ENCODE measurements around the gene SIPA1L3.

Gene SIPA1L3

DNA sequence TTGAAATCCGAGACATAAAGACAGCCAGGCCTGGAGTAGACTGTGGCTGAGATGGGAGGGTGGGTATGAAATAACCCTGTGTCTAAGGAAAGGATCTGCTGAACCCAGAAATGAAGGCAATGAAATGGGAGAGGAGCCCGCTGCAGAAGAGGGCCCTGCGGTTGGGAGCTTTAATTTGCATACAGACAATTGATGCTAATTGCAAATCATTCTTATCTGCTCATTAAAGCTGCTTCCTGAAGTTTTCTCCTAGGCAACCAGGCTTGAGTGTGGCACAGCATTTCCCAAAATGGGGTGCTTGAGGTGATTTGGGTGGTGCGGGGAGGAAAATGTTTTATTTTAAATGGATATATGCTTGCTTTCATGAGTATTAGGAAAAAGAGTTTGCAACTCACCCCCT, 261.6 kb downstream of the SIPA1L3 start:
- TF ChIP-seq TCF12 (IDR thresholded peaks at IDR 0.05; ENCODE audit: low read depth): no peak
- TF ChIP-seq TAF1 (IDR thresholded peaks at IDR 0.05; ENCODE audit: low read depth): no peak
- TF ChIP-seq, protein P1, sequence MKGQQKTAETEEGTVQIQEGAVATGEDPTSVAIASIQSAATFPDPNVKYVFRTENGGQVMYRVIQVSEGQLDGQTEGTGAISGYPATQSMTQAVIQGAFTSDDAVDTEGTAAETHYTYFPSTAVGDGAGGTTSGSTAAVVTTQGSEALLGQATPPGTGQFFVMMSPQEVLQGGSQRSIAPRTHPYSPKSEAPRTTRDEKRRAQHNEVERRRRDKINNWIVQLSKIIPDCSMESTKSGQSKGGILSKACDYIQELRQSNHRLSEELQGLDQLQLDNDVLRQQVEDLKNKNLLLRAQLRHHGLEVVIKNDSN (IDR thresholded peaks at IDR 0.05): no peak
- no peak for TF ChIP-seq NFIC (IDR thresholded peaks at IDR 0.05)
- TF ChIP-seq TEAD4 (IDR thresholded peaks at IDR 0.05): no peak
- no peak for TF ChIP-seq CEBPB (IDR thresholded peaks at IDR 0.05)
- TF ChIP-seq, protein P2, sequence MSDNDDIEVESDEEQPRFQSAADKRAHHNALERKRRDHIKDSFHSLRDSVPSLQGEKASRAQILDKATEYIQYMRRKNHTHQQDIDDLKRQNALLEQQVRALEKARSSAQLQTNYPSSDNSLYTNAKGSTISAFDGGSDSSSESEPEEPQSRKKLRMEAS (IDR thresholded peaks at IDR 0.05): no peak
- no peak for TF ChIP-seq EP300 (IDR thresholded peaks at IDR 0.05; ENCODE audit: borderline replicate concordance)
- no peak for TF ChIP-seq ZBTB7A (IDR thresholded peaks at IDR 0.05; ENCODE audit: low read depth)
- no peak for TF ChIP-seq RAD21 (IDR thresholded peaks at IDR 0.05; ENCODE audit: low read depth)
- TF ChIP-seq CREB1 (IDR thresholded peaks at IDR 0.05; ENCODE audit: low read depth): no peak
- TF ChIP-seq FOXM1 (IDR thresholded peaks at IDR 0.05; ENCODE audit: borderline replicate concordance, low read depth): no peak
- TF ChIP-seq, protein P3, sequence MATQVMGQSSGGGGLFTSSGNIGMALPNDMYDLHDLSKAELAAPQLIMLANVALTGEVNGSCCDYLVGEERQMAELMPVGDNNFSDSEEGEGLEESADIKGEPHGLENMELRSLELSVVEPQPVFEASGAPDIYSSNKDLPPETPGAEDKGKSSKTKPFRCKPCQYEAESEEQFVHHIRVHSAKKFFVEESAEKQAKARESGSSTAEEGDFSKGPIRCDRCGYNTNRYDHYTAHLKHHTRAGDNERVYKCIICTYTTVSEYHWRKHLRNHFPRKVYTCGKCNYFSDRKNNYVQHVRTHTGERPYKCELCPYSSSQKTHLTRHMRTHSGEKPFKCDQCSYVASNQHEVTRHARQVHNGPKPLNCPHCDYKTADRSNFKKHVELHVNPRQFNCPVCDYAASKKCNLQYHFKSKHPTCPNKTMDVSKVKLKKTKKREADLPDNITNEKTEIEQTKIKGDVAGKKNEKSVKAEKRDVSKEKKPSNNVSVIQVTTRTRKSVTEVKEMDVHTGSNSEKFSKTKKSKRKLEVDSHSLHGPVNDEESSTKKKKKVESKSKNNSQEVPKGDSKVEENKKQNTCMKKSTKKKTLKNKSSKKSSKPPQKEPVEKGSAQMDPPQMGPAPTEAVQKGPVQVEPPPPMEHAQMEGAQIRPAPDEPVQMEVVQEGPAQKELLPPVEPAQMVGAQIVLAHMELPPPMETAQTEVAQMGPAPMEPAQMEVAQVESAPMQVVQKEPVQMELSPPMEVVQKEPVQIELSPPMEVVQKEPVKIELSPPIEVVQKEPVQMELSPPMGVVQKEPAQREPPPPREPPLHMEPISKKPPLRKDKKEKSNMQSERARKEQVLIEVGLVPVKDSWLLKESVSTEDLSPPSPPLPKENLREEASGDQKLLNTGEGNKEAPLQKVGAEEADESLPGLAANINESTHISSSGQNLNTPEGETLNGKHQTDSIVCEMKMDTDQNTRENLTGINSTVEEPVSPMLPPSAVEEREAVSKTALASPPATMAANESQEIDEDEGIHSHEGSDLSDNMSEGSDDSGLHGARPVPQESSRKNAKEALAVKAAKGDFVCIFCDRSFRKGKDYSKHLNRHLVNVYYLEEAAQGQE (IDR thresholded peaks at IDR 0.05; ENCODE audit: low read depth): no peak
- no peak for TF ChIP-seq EGR1 (IDR thresholded peaks at IDR 0.05)
- no peak for TF ChIP-seq YY1 (IDR thresholded peaks at IDR 0.05; ENCODE audit: low read depth)

DNA sequence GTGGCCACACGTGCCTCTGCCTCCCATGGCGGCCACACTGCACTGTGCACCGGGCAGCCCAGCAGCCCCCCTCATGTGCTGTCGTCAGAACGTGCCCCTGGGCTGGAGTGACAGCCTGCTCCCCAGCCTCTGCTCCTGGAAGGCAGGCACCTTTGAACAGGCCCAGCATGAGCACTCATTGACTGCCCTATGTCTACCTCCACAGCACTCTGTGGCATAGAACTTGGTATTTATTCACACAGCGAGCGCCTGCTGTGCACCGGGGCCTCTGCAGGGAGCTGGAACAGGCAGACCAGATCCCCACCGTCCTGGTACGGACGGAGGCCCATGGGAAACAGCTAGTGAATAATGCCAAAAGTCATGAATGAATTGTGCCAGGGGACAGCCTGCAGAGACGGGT, 263.3 kb downstream of the SIPA1L3 start:
- no peak for TF ChIP-seq TAF1 (IDR thresholded peaks at IDR 0.05; ENCODE audit: low read depth)
- TF ChIP-seq EP300 (IDR thresholded peaks at IDR 0.05; ENCODE audit: borderline replicate concordance): no peak
- TF ChIP-seq YY1 (IDR thresholded peaks at IDR 0.05; ENCODE audit: low read depth): no peak
- no peak for TF ChIP-seq TEAD4 (IDR thresholded peaks at IDR 0.05)
- no peak for TF ChIP-seq ZBTB7A (IDR thresholded peaks at IDR 0.05; ENCODE audit: low read depth)
- TF ChIP-seq, protein P1 (IDR thresholded peaks at IDR 0.05): no peak
- no peak for TF ChIP-seq CREB1 (IDR thresholded peaks at IDR 0.05; ENCODE audit: low read depth)
- TF ChIP-seq NFIC (IDR thresholded peaks at IDR 0.05): no peak

DNA sequence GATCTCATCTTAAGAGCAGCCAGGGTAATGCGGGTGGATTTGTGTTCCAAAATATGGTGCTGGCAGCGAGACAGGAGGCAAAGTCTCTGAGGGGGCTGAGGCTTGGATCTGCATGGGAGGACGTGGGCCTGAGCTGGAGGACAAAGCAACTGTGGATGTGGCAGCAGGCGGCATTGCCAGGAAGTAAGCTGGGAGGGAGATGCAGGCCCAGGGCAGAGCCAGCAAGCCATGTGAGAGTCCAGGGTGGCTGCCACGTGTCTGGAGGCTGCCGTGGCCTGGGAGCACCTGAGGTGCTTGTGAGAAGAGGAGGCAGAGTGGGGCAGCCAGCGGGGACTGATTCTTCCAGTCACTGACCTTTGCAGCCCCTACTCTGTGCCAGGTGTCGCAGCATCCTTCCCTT, 265.0 kb downstream of the SIPA1L3 start:
- TF ChIP-seq NFIC (IDR thresholded peaks at IDR 0.05) (no peak), TAF1 (IDR thresholded peaks at IDR 0.05; ENCODE audit: low read depth) (no peak)

DNA sequence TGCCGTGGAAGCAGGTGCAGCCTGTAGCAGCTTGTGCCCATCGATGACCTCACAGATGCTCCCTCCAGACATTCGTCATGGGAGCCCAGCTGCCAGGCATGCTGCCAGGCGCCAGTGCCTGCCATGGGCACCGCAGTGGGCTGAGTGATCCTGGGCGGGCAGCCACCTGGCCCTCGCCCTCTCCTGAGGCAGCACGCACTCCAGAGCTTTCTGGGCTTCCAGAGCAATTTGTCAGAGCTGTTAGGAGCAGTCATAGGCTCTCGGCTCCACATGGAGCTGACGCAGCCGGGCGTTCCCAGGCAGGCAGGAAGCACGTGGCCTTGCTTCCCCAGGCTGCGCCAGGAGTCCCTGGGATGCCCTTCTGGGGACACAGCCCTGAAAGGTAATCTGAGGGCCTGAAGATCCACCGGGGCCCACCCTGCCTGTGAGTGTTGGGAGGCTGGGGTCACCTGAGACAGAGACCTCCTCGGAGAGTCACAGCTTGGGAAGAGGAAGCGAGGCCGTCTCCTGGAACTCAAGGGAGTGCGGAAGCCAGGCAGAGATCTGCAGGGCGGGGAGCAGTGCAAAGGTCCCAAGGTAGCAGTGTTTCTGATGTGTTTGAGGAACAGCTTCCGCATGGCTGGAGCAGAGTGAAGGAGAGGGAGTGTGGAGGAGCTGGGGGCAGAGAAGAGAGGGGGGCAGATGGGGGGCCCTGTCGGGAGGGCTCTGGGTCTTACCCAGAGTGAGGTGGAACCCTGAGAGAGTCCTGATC, 266.5 kb downstream of the SIPA1L3 start:
- TF ChIP-seq CEBPB (IDR thresholded peaks at IDR 0.05): no peak
- no peak for TF ChIP-seq ZBTB7A (IDR thresholded peaks at IDR 0.05; ENCODE audit: low read depth)
- TF ChIP-seq, protein P1 (IDR thresholded peaks at IDR 0.05): no peak
- no peak for TF ChIP-seq TAF1 (IDR thresholded peaks at IDR 0.05; ENCODE audit: low read depth)
- TF ChIP-seq TCF12 (IDR thresholded peaks at IDR 0.05; ENCODE audit: low read depth): no peak
- no peak for TF ChIP-seq EGR1 (IDR thresholded peaks at IDR 0.05)
- TF ChIP-seq, protein P2 (IDR thresholded peaks at IDR 0.05): no peak
- no peak for TF ChIP-seq TEAD4 (IDR thresholded peaks at IDR 0.05)

DNA sequence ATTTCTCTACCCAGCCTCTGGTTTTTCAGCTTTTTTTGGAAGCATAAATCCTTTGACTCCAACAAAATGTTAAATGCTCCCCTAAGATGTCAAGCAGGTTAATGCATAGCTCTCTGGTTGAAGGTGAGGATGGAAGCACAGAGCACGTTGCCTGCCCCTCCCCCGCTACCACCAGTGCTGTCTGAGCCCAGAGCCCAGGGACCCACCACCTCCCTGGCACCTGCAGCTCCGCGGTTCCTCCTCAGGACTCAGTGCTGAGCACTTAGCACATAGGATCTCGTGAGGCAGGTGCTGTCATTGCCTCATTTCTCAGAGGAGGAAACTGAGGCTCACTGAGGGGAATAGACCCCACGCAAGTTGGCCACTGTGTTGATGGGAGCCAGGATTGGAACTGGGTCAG, 268.4 kb downstream of the SIPA1L3 start:
- no peak for TF ChIP-seq ZBTB7A (IDR thresholded peaks at IDR 0.05; ENCODE audit: low read depth)
- no peak for TF ChIP-seq YY1 (IDR thresholded peaks at IDR 0.05; ENCODE audit: low read depth)
- no peak for TF ChIP-seq EGR1 (IDR thresholded peaks at IDR 0.05)
- TF ChIP-seq TAF1 (IDR thresholded peaks at IDR 0.05; ENCODE audit: low read depth): no peak
- no peak for TF ChIP-seq TCF12 (IDR thresholded peaks at IDR 0.05; ENCODE audit: low read depth)
- no peak for TF ChIP-seq CREB1 (IDR thresholded peaks at IDR 0.05; ENCODE audit: low read depth)
- no peak for TF ChIP-seq TEAD4 (IDR thresholded peaks at IDR 0.05)
- no peak for TF ChIP-seq NFIC (IDR thresholded peaks at IDR 0.05)
- TF ChIP-seq, protein P1 (IDR thresholded peaks at IDR 0.05): no peak
- no peak for TF ChIP-seq EP300 (IDR thresholded peaks at IDR 0.05; ENCODE audit: borderline replicate concordance)
- TF ChIP-seq CEBPB (IDR thresholded peaks at IDR 0.05): no peak
- no peak for TF ChIP-seq RAD21 (IDR thresholded peaks at IDR 0.05; ENCODE audit: low read depth)
- TF ChIP-seq, protein P2 (IDR thresholded peaks at IDR 0.05): no peak
- TF ChIP-seq, protein P3 (IDR thresholded peaks at IDR 0.05; ENCODE audit: low read depth): no peak
- TF ChIP-seq FOXM1 (IDR thresholded peaks at IDR 0.05; ENCODE audit: borderline replicate concordance, low read depth): no peak

All from Ishikawa (cell line).